ENCODE measurements around the gene CENPT. TPM values are rescaled to one million over a fixed set of nuclear protein-coding genes. Genes with fewer than 3 reads are reported as not detected.
A peak's percentile ranks its signal among the peaks of the same experiment; 100 is the strongest.

CENPT gene
- total RNA-seq, 1 donor from 2014 or later: 45.1 TPM

DNA sequence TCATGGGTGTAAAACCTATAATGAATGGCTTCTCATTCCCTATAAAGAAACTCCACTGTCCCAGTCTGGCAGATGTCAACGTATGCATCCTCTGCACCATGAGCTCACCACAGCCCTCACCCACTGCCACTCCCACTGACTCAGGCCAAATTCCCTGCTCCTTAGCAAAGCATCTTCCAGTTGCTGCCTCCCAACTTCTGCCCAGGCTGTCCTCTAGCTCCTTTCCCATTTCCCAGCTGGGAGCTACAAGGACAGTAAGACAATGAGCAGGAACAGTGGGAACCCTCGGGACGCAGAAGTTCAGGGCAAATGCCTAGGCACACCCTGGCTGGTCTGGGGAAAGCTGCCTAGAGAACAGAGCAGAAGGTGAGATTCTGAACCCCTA lies 14.5 kb downstream of the CENPT start:
- peak; percentile 8 for ATAC-seq
- intact Hi-C loops (cut with DNase I): no loop called here

GRCh38 chr16:67828651-67829050 lies 18.8 kb downstream of the CENPT start:
- DNase-seq (ENCODE audit: low spot score) (no peak), ATAC-seq (no peak)
- intact Hi-C loops (cut with DNase I): loop anchor here (5.0 kb wide), 1 partner anchor 214 kb away; no protein-coding TSS in a partner anchor

More for the DNA sequence above, 14.5 kb downstream of the CENPT start:
- DNase-seq (ENCODE audit: low spot score): no peak

DNA sequence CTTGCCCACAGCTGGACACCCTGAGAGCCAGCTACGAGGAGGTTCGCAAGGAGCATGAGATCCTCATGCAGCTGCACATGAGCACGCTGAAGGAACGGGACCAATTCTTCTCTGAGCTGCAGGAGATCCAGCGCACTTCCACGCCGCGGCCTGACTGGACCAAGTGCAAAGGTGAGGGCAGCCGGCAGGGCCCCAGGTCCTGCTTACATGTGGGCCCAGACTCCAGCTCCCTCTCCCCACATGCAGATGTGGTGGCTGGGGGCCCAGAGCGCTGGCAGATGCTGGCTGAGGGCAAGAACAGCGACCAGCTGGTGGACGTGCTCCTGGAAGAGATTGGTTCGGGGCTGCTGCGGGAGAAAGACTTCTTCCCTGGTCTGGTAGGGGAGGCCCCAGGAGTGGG lies 21.6 kb downstream of the CENPT start:
- ATAC-seq (no peak), DNase-seq (ENCODE audit: low spot score) (no peak)
- intact Hi-C loops (cut with DNase I): loop anchor here (5.0 kb wide), 1 partner anchor 216 kb away; no protein-coding TSS in a partner anchor

- DNase-seq (ENCODE audit: low spot score): no peak
- no peak for ATAC-seq
- intact Hi-C loops (cut with DNase I): loop anchor here (5.0 kb wide), 1 partner anchor 217 kb away; no protein-coding TSS in a partner anchor
Measured at GRCh38 chr16:67825119-67825518, 22.4 kb downstream of the CENPT start.

DNA sequence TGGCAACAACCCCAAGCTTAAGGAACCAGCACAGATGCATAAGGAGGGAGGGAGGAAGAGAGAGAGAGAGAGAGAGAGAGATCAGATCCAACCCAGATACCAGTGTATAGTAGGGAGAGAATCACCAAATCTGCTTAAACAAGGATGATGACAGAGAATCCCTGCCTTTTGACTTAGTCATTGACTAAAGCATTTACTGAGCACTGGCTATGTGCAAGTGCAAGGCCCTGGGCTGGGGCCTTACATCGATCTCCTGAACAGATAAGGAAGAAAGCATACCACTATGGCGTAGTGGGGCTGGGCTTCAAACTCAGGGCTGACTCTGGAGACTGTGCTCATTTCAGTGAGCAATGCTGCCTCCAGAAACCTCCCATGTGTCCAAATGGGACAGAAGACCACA lies 25.0 kb downstream of the CENPT start:
- intact Hi-C loops (cut with DNase I): no loop called here
- ATAC-seq: no peak

GRCh38 chr16:67820608-67821259 lies 26.8 kb downstream of the CENPT start:
- no peak for DNase-seq (ENCODE audit: low spot score)
- intact Hi-C loops (cut with DNase I): no loop called here
- no peak for ATAC-seq

More for the DNA sequence above, 25.0 kb downstream of the CENPT start:
- DNase-seq (ENCODE audit: low spot score): no peak

DNA sequence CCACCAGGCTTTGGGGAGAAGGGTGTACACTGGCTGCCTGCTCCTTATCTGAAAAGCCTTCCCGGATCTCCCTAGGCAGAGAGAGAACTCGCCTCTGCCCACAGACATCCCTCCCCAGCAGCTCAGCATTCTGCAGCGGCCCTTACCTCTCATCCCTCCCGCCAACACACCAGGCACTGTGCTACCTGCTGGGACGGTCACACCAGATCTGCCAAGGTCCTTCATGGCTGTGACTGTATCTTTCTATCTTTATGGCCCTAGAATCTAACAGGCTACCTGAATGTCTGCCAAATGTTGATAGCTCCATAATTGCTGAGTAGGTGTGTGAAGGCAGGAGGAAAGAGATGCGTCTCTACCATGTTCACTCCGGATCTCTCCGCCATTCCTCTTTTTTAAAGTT lies 32.9 kb downstream of the CENPT start:
- intact Hi-C loops (cut with DNase I): no loop called here
- ATAC-seq (no peak), DNase-seq (ENCODE audit: low spot score) (no peak)

- intact Hi-C loops (cut with DNase I): no loop called here
- no peak for ATAC-seq
- DNase-seq (ENCODE audit: low spot score): no peak
Measured at GRCh38 chr16:67811899-67812298, 35.6 kb downstream of the CENPT start.

- no peak for DNase-seq (ENCODE audit: low spot score)
- intact Hi-C loops (cut with DNase I): no loop called here
- no peak for ATAC-seq
Measured at GRCh38 chr16:67807148-67807682, 40.3 kb downstream of the CENPT start.

GRCh38 chr16:67806428-67807147 lies 40.9 kb downstream of the CENPT start, which contains the start of the genes RANBP10 and TSNAXIP1:
Gene RANBP10, minus strand, starts transcription at chr16:67806560. Its CDS starts 24 bp downstream, at chr16:67806536.
Gene TSNAXIP1, plus strand, starts transcription at chr16:67806889. Its CDS starts 261 bp downstream, at chr16:67807150.
- intact Hi-C loops (cut with DNase I): no loop called here
- peak; percentile 99 for ATAC-seq

GRCh38 chr16:67805718-67806427 lies 41.6 kb downstream of the CENPT start:
- DNase-seq (ENCODE audit: low spot score) (peak; percentile 65), ATAC-seq (peak; percentile 0)
- intact Hi-C loops (cut with DNase I): no loop called here

More at GRCh38 chr16:67806428-67807147, 40.9 kb downstream of the CENPT start, which contains the start of the genes RANBP10 and TSNAXIP1:
- peak; percentile 96 for DNase-seq (ENCODE audit: low spot score)

DNA sequence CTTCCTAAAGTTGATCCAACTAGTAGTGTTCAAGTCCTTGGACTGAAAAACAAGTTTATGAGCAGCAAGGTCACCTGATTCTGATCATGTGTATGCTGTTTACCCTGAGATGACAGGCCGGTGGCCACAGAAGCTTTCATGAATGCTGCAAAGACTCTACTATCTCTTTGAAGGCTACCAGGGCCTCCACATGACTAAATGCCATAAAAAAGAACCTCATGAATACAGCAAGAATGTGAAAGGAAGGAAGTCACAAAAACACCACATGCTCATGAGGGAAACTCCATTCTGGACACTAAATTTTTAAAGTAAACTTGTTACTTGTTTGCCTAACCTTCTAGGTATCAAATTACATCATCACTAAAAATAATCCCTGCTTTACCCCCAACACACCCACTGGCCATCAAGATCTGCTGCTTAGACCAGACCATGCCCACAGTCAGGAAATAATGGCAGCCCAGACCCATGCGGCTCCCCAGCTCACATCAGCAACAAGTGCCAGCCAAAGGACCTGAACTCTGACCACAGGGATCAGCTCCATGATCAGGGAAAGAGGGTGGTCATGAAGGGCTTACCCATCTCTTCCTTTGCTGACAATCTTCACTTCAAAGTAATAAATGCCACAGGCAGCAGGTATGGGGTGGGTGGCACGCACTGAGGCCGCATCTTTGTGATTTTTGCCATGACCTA lies 42.5 kb downstream of the CENPT start:
- intact Hi-C loops (cut with DNase I): no loop called here
- DNase-seq (ENCODE audit: low spot score): no peak
- ATAC-seq: no peak

GRCh38 chr16:67803894-67804293 lies 43.6 kb downstream of the CENPT start:
- no peak for DNase-seq (ENCODE audit: low spot score)
- intact Hi-C loops (cut with DNase I): no loop called here
- ATAC-seq: no peak

DNA sequence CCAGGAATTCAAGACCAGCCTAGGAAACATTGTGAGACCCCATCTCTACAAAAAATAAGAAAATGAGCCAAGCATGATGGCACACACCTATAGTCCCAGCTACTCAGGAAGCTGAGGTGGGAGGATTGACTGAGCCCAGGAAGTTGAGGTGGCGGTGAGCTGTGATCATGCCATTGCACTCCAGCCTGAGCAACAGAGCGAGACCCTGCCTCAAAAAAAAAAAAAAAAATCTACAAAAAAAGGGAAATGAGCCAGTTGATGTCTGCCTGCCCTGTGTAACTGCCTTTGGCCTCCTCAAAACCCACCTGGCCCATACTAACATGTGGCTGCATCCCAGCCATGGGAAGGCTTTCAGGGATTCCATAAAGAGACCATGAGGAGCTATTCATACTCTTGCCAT lies 45.6 kb downstream of the CENPT start:
- intact Hi-C loops (cut with DNase I): no loop called here
- DNase-seq (ENCODE audit: low spot score) (no peak), ATAC-seq (no peak)

DNA sequence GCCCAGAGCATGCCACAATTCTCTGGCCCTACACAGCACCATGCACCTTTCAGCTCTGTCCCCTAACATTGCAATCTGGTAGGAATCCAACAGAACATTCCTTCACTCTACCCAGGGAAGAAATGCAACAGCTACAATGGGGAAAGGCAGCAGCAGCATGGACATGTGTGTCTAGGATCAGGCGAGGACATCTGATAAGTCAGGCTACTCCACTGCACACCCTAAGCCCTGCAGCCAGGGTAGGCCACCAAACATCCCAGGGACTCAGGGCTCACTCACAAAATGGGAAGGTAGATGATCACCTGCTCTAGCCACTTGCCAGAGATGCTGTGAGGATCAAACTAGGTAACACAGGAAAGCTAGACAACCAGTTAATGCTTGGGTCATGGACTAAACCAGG lies 46.3 kb downstream of the CENPT start:
- ATAC-seq: no peak
- DNase-seq (ENCODE audit: low spot score): no peak
- intact Hi-C loops (cut with DNase I): no loop called here

GRCh38 chr16:67800338-67800926 lies 47.1 kb downstream of the CENPT start:
- ATAC-seq (no peak), DNase-seq (ENCODE audit: low spot score) (no peak)
- intact Hi-C loops (cut with DNase I): no loop called here

- intact Hi-C loops (cut with DNase I): no loop called here
- no peak for DNase-seq (ENCODE audit: low spot score)
- ATAC-seq: no peak
Measured at GRCh38 chr16:67796099-67796718, 51.3 kb downstream of the CENPT start.

DNA sequence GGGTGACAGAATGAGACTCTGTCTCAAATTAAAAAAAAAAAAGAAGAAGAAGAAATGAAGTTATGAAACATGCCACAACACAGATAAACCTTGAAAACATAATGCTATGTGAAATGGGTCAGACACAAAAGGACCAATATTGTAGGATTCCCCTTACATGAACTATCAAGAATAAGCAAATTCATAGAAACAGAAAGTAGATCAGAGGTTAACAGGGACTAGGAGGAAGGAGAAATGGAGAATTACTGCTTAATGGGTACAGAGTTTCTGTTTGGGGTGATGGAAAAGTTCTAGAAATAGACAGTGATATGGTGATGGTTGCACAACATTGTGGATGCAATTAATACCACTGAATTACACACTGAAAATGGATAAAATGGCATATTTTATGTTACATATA lies 57.4 kb downstream of the CENPT start:
- DNase-seq (ENCODE audit: low spot score) (no peak), ATAC-seq (no peak)
- intact Hi-C loops (cut with DNase I): no loop called here
